ENCODE measurements around the gene IQCM.

IQCM gene, protein sequence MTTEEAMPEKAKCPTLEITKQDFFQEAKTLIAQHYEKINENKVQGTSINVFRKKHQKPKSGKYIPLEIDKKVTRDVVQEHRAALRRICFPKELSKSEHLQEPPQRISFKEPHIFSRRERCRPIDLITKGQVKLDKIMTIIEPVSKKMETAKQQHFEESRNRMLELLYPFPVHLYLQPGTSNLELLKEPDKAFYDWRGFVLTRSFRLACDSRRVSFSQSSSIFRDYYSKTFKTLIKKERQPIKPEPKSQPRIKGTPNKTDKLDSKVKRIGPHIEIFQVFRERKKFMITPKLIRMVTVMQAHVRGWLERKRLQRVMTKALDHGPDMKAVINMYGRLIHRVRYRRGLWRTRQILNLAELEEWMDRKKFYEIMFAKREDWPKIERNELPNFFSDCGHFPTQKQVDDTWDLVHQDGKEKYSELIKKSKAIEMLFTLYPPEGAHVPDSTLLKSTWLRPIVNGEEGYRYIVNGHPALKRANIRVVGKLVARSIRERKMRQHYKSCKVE

DNA sequence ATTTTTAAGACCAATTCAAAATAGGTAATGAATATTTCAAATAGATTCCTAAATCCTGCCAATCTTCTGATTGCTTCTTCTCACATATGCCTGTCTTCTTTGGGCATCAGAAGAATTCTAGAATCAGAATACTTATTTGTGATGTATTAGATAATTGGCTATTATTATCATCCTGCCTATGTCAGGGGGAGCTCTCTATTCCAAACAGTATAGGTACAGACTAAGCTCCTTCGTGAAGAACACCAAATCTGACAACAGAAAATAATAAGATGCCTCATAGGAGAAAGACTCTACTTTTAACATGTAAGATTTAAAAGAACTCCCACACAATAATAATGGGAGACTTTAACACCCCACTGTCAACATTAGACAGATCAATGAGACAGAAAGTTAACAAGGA, at the start of gene IQCM:
Gene IQCM, minus strand, starts transcription at position 101 of the 400 bp plus-strand sequence. CDS start 73,152 bp downstream, outside the sequence.
- DNase-seq = no peak

DNA sequence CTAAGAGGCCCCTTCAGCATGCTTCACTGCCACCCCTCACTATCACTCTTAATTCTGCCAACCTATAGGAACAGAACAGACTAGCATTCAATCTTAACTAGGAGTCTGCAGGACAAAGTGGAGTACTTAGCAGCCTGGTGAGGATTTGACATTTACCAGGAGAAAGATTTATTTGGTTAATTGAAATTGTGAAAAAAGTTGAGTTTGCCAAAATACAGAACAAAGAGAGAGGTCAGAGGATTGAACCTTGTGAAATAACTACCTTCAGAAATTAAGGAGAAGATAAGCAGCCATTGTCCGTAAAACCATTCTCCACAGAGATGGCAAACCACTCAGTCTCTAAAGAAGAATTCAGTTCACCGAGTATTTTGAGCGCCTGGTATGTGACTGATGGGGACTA, 41.8 kb upstream of the IQCM start:
- no peak for DNase-seq

DNA sequence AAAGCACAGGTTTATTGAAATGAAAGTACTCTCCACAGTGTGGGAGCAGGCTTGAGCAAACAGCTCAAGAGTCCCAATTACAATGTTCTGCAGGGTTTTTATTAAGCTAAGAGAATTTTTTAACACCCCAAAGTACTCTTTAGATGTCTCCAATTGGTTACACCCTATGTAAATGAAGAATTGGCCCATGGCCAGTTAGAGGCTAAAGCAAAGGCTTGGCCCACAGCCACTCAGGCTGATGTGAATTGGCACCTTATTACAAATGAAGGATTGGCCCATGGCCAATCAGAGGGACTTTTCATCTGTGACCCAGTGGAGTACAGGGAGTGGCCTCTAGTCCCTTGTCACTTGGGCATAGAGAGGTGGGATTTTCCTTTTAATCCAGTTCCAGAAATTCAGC, 30.1 kb upstream of the IQCM start:
- DNase-seq = peak in 1 of 2 experiments; percentile 66

DNA sequence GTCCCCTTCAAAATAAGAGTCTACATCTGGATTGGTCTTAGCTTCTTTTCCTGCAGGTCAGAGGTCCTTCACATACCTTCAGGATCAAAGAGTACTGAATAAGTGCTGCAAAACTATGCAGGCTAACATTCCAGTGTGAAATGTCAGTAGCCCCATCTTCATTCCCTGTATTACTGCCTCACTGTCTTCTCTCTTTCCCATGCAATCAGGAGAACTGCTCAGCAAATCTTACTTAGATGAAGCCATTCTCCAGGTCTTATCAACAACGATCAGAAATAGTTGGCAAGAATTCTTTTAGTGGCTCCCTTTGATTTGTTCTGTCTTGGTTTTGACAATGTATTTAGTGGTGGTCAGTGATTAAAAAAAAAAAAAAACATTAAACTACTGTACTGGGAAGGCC, 26.0 kb upstream of the IQCM start:
- no peak for DNase-seq

DNA sequence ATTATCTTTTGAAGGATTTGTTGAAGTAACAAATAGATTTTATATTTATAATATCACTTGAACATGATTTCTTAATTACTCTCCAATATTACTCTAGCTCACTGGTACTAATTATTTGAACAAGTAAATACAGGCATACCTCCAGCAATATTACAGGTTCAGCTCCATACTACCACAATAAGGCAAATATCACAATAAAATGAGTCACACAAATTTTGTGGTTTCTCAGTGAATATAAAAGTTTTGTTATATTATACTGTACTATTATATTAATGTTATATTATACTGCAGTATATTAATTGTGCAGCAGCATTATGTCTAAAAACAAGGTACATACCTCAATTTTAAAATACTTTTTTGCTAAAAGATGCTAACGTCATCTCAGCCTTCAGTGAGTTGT, 22.4 kb upstream of the IQCM start:
- DNase-seq = no peak

DNA sequence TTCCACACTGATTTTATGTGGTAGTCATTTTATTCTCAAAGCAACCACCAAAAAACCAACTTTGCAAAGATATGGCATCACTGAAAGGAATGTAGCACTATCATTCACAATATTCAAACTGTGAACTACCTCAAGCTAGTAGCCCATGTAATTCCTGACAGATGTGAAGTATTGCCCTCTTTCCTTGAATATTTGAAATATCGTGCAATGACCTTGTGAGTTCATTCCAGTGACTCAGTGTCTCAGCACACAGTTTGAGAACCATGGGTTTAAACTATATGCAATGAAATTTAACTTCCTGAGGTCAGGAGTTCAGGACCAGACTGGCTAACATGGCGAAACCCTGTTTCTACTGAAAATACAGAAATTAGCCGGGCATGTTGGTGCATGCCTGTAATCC, 20.9 kb upstream of the IQCM start:
- no peak for DNase-seq

DNA sequence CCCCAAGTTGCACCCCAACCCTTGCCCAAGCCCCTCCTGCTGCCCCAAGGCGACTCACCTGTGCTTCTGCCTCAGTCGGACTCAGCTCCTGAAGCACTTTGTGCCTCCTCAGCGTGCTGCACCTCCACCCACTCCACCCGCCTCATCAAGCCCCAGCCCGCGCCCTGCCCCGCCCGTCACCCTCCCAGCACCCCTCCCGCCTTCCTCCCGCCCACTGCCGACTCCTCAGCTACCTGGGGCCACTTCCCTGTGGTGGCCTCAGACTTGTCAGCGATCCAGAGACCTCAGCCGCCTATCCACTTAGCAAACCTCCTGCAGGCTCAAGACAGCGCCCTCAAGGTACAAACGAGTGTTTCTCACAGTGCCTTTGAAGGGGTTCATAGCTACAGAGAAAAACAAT, 19.6 kb upstream of the IQCM start:
- DNase-seq = no peak

DNA sequence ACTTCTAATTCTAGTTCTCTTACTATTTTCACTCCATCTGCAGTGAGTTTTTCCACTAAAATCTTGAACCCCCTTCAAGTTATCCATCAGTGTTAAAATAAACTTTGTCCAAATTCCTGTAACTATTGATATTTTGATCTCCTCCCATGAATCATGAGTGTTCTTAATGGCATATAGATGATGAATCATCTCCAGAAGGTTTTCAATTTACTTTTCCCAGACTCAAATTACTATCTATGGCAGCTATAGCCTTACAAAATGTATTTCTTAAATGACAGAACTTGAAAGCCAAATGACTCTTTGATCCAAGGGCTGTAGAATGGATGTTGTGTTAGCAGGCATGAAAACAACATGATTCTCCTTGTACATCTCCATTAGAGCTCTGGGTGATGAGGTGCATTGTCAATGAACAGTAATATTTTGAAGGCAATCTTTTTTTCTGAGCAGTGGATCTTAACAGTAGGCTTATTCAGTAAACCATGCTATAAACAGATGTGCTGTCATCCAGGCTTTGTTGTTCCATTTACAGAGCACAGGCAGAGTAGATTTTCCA, 16.1 kb upstream of the IQCM start:
- no peak for DNase-seq

DNA sequence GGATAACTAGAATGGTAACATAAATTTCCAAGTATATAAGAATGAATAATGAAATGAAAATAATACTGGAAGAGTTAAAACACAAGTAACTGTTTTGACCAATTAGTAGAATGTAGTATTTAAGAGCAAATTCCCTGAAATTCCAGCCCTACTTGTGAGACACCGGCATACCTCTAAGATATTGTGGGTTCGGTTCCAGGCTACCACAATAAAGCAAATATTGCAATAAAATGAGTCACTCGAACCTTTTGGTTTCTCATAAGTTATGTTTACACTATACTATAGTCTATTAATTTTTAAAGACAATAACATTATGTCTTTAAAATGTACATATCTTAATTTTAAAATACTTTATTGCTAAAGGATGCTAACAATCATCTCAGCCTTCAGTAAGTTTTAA, 15.2 kb upstream of the IQCM start:
- DNase-seq = no peak

DNA sequence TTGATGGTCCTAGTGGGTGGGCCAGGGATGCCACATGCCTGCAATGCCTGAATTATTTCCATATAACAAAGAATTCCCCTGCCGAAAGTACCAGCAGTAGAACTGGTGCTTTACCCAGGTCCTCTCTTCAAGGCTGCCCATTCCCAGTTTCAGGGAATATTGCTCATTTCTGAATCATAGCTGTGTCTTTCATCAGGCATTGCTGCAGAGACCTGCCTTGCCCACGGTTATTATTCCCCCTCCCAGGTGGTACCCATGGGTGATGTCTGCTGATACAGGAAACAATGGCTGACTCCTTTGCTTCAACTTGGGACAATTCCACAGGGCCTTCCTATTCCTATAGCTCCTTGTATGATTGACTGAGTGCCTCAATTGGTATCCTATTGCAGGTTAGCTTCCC, 9.7 kb upstream of the IQCM start:
- no peak for DNase-seq

DNA sequence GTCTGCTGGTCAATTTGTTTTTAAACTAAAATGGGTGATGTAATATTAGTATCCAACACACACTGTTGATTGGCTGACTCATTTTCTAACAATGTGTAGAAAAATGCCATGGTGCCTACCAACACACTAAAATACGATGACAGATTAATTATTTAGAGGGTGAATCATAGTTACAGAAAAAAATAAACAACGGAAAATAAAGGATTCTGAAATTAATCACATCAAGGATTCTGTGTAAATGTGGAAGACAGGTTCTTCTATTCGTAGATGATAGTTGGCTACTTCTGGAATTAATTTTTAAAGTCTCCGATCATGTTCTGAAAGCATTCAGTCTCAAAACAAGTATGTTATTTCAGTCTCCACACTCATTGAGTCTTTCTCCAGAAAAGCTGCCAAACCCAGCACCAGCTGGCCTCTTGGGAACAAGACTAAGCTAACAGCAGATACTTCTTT, 8.2 kb upstream of the IQCM start:
- DNase-seq = peak; percentile 76 to 80

DNA sequence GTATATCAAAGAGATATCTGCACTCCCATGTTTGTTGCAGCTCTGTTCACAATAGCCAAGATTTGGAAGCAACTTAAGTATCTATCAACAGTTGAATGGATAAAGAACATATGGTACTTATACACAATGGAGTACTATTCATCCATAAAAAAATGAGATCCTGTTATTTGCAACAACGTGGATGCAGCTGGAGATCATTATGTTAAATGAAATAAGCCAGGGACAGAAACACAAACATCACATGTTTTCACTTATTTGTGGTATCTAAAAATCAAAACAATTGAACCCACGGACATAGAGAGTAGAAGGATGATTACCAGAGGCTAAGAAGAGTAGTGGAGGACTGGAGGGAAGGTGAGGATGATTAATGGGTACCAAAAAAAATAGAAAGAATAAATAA, 14.2 kb downstream of the IQCM start:
- DNase-seq = no peak

DNA sequence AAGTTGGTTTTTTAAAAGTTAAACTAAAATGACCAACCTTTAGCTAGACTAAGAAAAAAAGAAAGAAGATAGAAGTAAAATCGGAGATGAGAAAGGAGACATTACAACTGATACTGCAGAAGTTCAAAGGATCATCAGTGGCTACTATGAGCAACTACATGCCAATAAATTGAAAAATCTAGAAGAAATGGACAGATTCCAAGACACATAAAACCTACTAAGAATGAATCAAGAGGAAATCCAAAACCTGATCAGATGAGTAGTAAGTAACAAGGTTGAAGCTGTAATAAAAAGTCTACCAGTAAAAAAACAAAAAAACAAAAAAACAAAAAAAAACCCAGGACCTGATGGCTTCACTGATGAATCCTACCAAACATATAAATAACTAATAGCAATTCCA, 16.1 kb downstream of the IQCM start:
- no peak for DNase-seq

DNA sequence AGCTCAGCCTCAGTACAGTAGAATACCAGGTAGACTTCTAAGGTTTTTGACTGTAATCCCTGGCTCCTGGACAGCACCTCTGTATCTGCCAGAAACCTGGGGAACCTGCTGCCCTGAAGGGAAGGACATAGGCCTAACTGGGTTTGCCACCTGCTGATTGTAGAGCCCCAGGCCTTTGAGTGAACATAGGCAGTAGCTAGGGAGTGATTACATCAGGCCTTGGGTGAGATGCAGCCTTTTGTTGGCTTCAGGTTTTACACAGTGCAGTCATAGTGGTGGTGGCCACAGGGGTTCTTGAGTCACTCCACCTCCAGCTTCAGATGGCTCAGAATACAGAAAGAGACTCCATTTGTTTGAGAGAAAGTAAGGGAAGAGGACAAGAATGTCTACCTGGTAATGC, 19.3 kb downstream of the IQCM start:
- no peak for DNase-seq

DNA sequence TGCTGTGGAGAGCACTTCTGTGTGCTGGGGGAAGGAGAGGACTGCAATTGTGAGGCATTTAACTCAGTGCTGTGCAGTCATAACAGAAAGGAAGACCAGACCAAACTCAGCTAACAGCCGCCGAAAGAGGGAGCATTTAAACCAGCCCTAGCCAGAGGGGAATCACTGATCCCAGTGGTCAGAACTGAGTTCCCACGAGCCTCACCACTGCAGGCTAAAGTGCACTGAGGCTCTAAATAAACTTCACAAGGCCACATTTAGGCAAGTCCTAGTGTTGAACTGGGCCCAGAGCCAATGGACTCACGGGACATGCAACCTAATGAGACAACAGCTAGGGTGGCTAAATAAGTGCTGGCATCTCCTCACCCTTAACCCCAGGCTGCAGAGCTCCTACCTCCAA, 20.4 kb downstream of the IQCM start:
- DNase-seq = no peak

DNA sequence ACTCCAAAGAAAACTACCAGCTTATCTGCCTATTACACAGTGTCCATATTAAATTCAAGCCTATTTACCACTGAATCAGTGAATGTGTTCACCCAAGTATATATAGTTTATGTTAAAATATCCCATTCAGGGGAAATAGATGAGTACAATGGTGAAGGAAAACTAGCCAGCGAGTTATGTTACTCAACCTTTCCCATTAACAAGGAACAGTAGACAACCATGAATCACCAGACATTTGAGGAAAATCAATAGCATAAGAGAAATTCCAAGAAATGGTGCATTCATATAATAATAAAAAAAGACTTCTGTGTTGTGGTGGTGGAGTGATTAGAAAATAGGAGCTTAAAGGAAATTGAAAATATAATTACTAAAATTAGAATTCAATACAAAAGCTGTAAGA, 21.3 kb downstream of the IQCM start:
- no peak for DNase-seq

DNA sequence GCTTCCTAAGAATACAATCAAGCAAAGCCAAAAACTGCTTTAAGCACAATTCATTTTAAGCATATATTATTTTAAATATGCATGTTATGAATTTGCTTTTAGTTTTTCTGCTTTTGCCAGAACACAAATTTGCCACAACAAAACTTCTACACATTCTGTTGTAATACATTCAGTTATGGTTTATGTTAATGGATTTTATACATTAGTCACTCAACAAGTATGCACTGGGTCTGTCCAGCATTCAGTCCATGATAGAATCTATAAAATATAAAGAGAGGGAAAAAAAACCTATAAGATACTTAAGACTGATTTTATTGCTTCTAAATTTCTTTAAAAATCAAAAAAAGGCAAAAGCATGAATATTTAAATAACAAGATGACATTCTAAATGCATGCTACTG, 22.2 kb downstream of the IQCM start:
- no peak for DNase-seq

DNA sequence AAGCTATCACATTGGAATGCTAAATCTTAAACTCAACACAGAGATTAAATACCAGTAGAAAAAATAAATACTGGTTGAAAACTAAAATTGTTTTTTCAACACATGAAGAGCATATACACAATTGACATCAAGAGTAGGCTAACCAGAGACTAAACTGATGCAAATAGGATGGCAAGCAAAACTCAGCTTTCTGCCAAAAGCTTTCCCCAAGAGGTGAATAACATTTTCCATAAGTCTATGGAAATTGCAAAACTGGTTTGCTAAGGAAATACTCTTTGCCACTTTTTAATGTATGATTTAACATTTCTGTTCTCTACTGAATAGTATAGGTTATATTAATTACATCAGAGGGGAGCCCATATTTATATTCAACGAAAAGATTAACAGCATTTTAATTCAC, 23.8 kb downstream of the IQCM start:
- DNase-seq = no peak

DNA sequence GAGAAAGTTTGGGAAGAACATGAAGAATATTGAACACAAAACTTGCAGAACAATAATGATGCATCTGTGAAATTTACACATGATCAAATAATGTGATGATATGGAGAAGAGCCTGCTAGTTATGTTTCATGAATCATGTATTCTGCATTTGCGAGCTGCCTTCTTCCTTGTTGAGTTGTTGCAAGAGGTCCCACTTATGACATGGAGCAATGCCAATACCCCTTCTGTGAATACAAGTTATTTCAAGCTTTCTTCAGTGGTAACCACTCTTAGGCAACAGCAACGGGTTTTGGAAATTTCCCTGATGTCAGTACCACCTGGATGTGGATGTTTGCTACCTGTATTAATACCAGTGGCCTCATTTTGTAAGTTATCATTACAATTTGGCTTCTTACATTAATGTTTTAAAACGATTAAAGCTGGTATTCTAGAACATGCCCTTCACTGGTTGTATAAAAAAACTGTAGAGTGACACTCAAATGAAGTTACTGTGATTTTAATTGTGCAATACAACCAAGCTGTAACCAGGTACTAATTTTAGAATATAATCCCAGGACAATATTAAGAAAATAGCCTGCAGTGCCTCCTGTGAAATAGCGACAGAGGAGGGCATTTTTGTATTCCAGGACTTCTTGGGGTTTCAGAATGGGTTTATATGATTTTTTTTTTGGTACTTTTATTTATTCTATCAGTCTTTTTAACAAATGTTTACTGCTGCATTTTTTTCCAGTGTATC, 25.3 kb downstream of the IQCM start:
- no peak for DNase-seq

DNA sequence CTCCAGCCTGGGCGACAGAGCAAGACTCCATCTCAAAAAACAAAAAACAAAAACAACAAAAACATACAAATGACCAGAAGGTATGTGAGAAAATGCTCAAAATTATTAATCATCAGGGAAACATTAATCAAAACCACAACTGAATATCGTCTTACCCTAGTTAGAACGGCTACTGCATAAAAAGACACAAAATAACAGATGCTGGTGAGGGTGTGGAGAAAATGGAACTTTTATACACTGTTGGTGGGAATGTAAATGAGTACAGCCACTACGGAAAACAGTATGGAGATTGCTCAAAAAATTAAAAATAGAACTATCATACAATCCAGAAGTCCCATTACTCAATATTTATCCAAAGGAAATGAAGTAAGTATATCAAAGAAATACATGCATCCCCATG, 27.3 kb downstream of the IQCM start:
- DNase-seq = no peak

DNA sequence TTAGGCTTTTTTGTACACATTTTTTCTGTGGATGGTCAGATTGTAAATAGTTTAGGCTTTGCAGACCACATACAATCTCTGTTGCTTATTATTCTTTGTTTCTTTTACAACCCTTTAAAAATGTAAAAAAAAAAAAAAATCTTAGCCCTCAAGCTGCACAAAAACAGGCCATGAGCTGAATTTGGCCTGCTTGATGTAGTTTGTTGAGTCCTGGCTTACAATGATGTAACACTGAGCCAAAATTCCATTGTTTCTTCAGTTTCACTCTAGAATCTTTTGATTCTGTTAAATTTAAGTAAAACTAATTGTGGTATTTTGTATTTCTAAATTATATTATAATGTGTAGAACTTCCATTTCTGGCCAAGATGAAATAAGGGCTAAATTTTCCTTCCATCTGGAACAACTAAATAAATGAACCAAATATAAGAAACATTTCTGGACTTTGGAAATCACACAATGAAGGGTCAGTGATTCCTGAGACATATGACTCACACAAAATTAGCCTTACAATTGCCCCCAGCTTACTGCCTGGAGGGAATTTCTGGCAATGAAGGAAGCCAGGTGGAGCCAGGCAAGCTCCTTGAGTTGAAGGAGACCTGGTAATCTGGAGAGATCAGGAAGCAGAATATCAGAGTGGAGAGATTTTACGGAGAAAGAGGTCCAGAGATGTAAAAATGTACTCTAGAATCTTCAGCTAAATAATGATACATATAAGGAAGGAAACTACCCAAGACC, 29.8 kb downstream of the IQCM start:
- no peak for DNase-seq

DNA sequence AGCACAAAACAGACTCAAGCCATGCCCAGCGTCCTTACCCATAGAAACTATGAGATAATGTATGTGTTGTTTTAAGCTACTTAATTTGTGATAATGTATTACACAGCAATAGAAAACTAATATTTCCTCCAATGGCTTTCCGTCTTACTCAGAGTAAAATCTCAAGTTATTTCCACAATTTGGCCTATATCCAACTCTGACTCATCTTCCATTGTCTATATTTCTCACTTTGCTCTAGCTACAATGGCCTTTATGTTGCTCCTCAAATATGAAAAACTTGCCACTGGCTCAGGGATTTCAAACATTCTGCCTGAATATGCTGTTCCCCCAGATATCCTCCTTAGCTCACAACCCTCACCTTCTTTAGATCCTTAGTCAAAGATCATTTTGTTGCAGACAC, 31.6 kb downstream of the IQCM start:
- no peak for DNase-seq

DNA sequence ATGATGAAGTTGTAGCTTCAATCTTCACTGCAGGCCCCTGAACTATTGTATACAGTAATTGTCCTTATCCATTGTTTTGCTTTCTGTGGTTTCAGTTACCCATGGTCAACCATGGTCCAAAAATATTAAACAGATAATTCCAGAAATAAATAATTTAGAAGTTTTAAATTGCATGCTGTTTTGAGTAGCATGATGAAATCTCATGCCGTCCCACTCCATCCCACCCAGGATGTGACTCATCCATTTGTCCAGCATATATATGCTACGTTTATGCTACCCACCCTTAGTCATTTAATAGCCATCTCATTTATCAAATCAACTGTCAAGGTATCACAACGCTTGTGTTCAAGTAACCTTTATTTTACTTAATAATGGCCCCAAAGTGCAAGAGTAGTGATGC, 34.5 kb downstream of the IQCM start:
- DNase-seq = no peak

All from NCI-H446 (cell line).